H9 (cell line): ENCODE measurements around the gene EXOSC1. TPM values are rescaled to one million over a fixed set of nuclear protein-coding genes. Genes with fewer than 3 reads are reported as not detected.

Experiments
- DNase-seq: peaks from one replicate; pipeline ENCODE4 v3.0.0-alpha.2; 2017
- H2AFZ ChIP-seq: one replicate; pipeline ENCODE4 v1.6.1; 2013; ENCODE audit warnings: mild to moderate bottlenecking, low read length, control low read depth, moderate library complexity
- H2AK5ac ChIP-seq: 2 replicates; pipeline ENCODE4 v1.6.1; 2013; ENCODE audit warnings: low read length, control low read depth, mixed read lengths; ENCODE audit not compliant: insufficient read length
- H2BK120ac ChIP-seq: one replicate; pipeline ENCODE4 v1.6.1; 2013; ENCODE audit warnings: low read depth, mild to moderate bottlenecking, low read length, control low read depth, inconsistent platforms; ENCODE audit not compliant: poor library complexity, severe bottlenecking
- H2BK12ac ChIP-seq: 2 replicates; pipeline ENCODE4 v1.6.1; 2013; ENCODE audit warnings: low read length, control low read depth, mixed read lengths, low read depth; ENCODE audit not compliant: insufficient read length
- H2BK15ac ChIP-seq: 2 replicates; pipeline ENCODE4 v1.6.1; 2013; ENCODE audit warnings: low read depth, low read length, control low read depth
- H2BK20ac ChIP-seq: one replicate; pipeline ENCODE4 v1.6.1; 2013; ENCODE audit warnings: low read depth, mild to moderate bottlenecking, low read length, control low read depth, inconsistent platforms; ENCODE audit not compliant: poor library complexity, severe bottlenecking
- H2BK5ac ChIP-seq: 2 replicates; pipeline ENCODE4 v1.6.1; 2013; ENCODE audit warnings: low read length, control low read depth, mixed read lengths; ENCODE audit not compliant: insufficient read length
- H3K14ac ChIP-seq: 2 replicates; pipeline ENCODE4 v1.6.1; 2013; ENCODE audit warnings: low read length, control low read depth; ENCODE audit not compliant: insufficient read depth
- H3K18ac ChIP-seq: 2 replicates; pipeline ENCODE4 v1.6.1; 2013; ENCODE audit warnings: low read depth, mild to moderate bottlenecking, mixed read lengths, low read length, control low read depth; ENCODE audit not compliant: insufficient read length
- H3K23ac ChIP-seq: 2 replicates; pipeline ENCODE4 v1.6.1; 2013; ENCODE audit warnings: low read length, control low read depth, mixed read lengths, low read depth; ENCODE audit not compliant: insufficient read length
- H3K23me2 ChIP-seq: 2 replicates; pipeline ENCODE4 v1.6.1; 2013; ENCODE audit warnings: low read depth, mild to moderate bottlenecking, mixed read lengths, low read length, control low read depth; ENCODE audit not compliant: insufficient read length, poor library complexity, severe bottlenecking
- H3K27ac ChIP-seq: 2 replicates; pipeline ENCODE4 v1.5.1; 2013; ENCODE audit warnings: low read length, control low read depth, mixed read lengths, low read depth; ENCODE audit not compliant: insufficient read length
- H3K27me3 ChIP-seq: 2 replicates; pipeline ENCODE4 v1.6.1; 2013; ENCODE audit warnings: low read length, control low read depth, inconsistent platforms; ENCODE audit not compliant: insufficient read depth
- H3K4ac ChIP-seq: 2 replicates; pipeline ENCODE4 v1.6.1; 2013; ENCODE audit warnings: low read depth, mild to moderate bottlenecking, control low read depth, inconsistent platforms, low read length, moderate library complexity
- H3K4me1 ChIP-seq: 2 replicates; pipeline ENCODE4 v1.6.1; 2013; ENCODE audit warnings: low read length, control low read depth, inconsistent platforms; ENCODE audit not compliant: insufficient read depth
- H3K4me2 ChIP-seq: 2 replicates; pipeline ENCODE4 v1.6.1; 2013; ENCODE audit warnings: low read length, control low read depth, mixed read lengths; ENCODE audit not compliant: insufficient read length, insufficient read depth
- H3K56ac ChIP-seq: 2 replicates; pipeline ENCODE4 v1.6.1; 2013; ENCODE audit warnings: low read depth, mild to moderate bottlenecking, mixed read lengths, low read length, control low read depth; ENCODE audit not compliant: insufficient read length
- H3K79me1 ChIP-seq: 2 replicates; pipeline ENCODE4 v1.6.1; 2013; ENCODE audit warnings: low read depth, mild to moderate bottlenecking, moderate library complexity, low read length, control low read depth, inconsistent platforms; ENCODE audit not compliant: insufficient read depth, poor library complexity, severe bottlenecking
- H3K79me2 ChIP-seq: 2 replicates; pipeline ENCODE4 v1.6.1; 2013; ENCODE audit warnings: low read length, control low read depth, inconsistent platforms; ENCODE audit not compliant: insufficient read depth
- H3K9ac ChIP-seq: 2 replicates; pipeline ENCODE4 v1.6.1; 2013; ENCODE audit warnings: low read length, control low read depth, mixed read lengths; ENCODE audit not compliant: insufficient read length; ENCODE audit errors: extremely low read depth
- H3K9me3 ChIP-seq: one replicate; pipeline ENCODE4 v1.6.1; 2013; ENCODE audit warnings: low read depth, low read length, inconsistent platforms; ENCODE audit not compliant: control insufficient read depth
- H3T11ph ChIP-seq: one replicate; pipeline ENCODE4 v1.6.1; 2013; ENCODE audit warnings: mild to moderate bottlenecking, low read length, control low read depth, inconsistent platforms
- H4K20me1 ChIP-seq: one replicate; pipeline ENCODE4 v1.6.1; 2013; ENCODE audit not compliant: control insufficient read depth, insufficient read length, insufficient read depth
- H4K5ac ChIP-seq: 2 replicates; pipeline ENCODE4 v1.6.1; 2013; ENCODE audit warnings: low read depth, mild to moderate bottlenecking, mixed read lengths, low read length, control low read depth; ENCODE audit not compliant: insufficient read length
- H4K8ac ChIP-seq: replicated peaks from 2 replicates; pipeline ENCODE4 v1.6.1; 2013; ENCODE audit warnings: low read length, control low read depth, mixed read lengths, low read depth; ENCODE audit not compliant: insufficient read length
- H4K91ac ChIP-seq: 2 replicates; pipeline ENCODE4 v1.6.1; 2013; ENCODE audit warnings: low read depth, mild to moderate bottlenecking, moderate library complexity, mixed read lengths, low read length, control low read depth; ENCODE audit not compliant: insufficient read length
- H3K27ac Mint-ChIP-seq, 3 experiments: 2 replicates in 2 of 3; 3 replicates in 1 of 3; pipeline ENCODE4 v1.8.0; 2020 to 2021; ENCODE audit warnings: mixed read lengths in 3 of 3, mild to moderate bottlenecking in 1 of 3, moderate library complexity in 1 of 3
- H3K27me3 Mint-ChIP-seq: 2 replicates; pipeline ENCODE4 v1.8.0; 2021; ENCODE audit warnings: low read depth, mild to moderate bottlenecking, moderate library complexity, mixed read lengths
- H3K36me3 Mint-ChIP-seq, 3 experiments: 2 replicates in 2 of 3; 3 replicates in 1 of 3; pipeline ENCODE4 v1.8.0; 2020 to 2021; ENCODE audit warnings: low read depth in 3 of 3, mixed read lengths in 3 of 3; ENCODE audit not compliant: insufficient read depth in 1 of 3
- H3K4me1 Mint-ChIP-seq, 2 experiments: 2 replicates each; pipeline ENCODE4 v1.8.0; 2020; ENCODE audit warnings: mixed read lengths in 2 of 2
- H3K4me3 Mint-ChIP-seq, 2 experiments: 2 replicates in 1 of 2; 3 replicates in 1 of 2; pipeline ENCODE4 v1.8.0; 2020 to 2021; ENCODE audit warnings: mild to moderate bottlenecking in 2 of 2, mixed read lengths in 2 of 2, moderate library complexity in 1 of 2
- H3K9me3 Mint-ChIP-seq, 2 experiments: 2 replicates in 1 of 2; 3 replicates in 1 of 2; pipeline ENCODE4 v1.8.0; 2020; ENCODE audit warnings: mild to moderate bottlenecking in 2 of 2, mixed read lengths in 2 of 2, moderate library complexity in 1 of 2
- CTCF ChIP-seq: fragments of 200-600 bp; sonication (generic); conservative IDR thresholded peaks from 3 replicates; pipeline ENCODE4 v1.8.0; 2021; ENCODE audit warnings: antibody characterized with exemption, mild to moderate bottlenecking
- WGBS: extraction: QIAGEN DNeasy Blood & Tissue Kit; methylation state at CpG from one replicate; pipeline ENCODE4 v1.1.7; 2013; ENCODE audit warnings: missing lambda C conversion rate, low lambda C conversion rate, mixed read lengths; ENCODE audit not compliant: insufficient read length; ENCODE audit errors: extremely low coverage; 5-methylcytosine and 5-hydroxymethylcytosine counted together
- total RNA-seq: library from RNA; stranded (reverse); gene quantifications from 2 replicates; pipeline ENCODE4 v1.2.1, GENCODE V29; 2021

The EXOSC1 gene
- total RNA-seq, 1 experiment from 2014 or later = 66.4 TPM

GRCh38 chr10:97466755-97467154 lies 20.9 kb upstream of the EXOSC1 start:
- no peak overlapping the region for H3K4me2 ChIP-seq
- DNase-seq = no peak
- no peak overlapping the region for H2BK15ac ChIP-seq
- Mint-ChIP-seq H3K4me1 (no peaks in the 10 kb centered on the region), H3K4me3 (no peak overlapping the region), H3K9me3 (no peaks in the 10 kb centered on the region), H3K27me3 (no peaks in the 10 kb centered on the region), H3K36me3 (peaks cover 26 to 85% (median 66%) of the 10 kb centered on the region in 3 experiments), H3K27ac (no peak overlapping the region)
- H3K9me3 ChIP-seq = no peaks in the 10 kb centered on the region
- no peak overlapping the region for H2BK120ac ChIP-seq
- H3K14ac ChIP-seq = no peak overlapping the region
- no peaks in the 10 kb centered on the region for H3K23me2 ChIP-seq
- no peaks in the 10 kb centered on the region for H3K79me1 ChIP-seq
- no peak for TF ChIP-seq CTCF
- H3T11ph ChIP-seq = no peak overlapping the region
- H3K9ac ChIP-seq = no peak overlapping the region
- WGBS = no CpG with 5 or more reads among the region's 4 CpGs
- H3K56ac ChIP-seq = no peak overlapping the region
- no peaks in the 10 kb centered on the region for H3K27me3 ChIP-seq
- H2BK12ac ChIP-seq = no peak overlapping the region
- H3K23ac ChIP-seq = no peak overlapping the region
- H4K91ac ChIP-seq = no peak overlapping the region
- no peak overlapping the region for H3K18ac ChIP-seq
- H3K4ac ChIP-seq = no peak overlapping the region
- H3K27ac ChIP-seq = no peak overlapping the region
- H3K4me1 ChIP-seq = no peaks in the 10 kb centered on the region
- no peak overlapping the region for H2BK5ac ChIP-seq
- H4K5ac ChIP-seq = no peak overlapping the region
- no peaks in the 10 kb centered on the region for H3K79me2 ChIP-seq
- H2AFZ ChIP-seq = no peak overlapping the region
- H4K8ac ChIP-seq = no peak overlapping the region
- no peak overlapping the region for H2BK20ac ChIP-seq
- no peak overlapping the region for H2AK5ac ChIP-seq
- H4K20me1 ChIP-seq = no peaks in the 10 kb centered on the region
